Iris pigment epithelial cell (primary cell): ENCODE data around the gene ATP1A3.
A peak's percentile ranks its signal among the peaks of the same experiment; 100 is the strongest.
"Not testable (repeated sequence)": the region's sequence is repeated elsewhere in the genome, so short reads cannot be mapped to it uniquely, and the experiment has no call there.

ENCODE experiments used
- DNase-seq: peaks from one replicate; pipeline ENCODE4 v3.0.0-alpha.2; 2011; ENCODE audit warnings: low read depth

ATP1A3 gene

GRCh38 chr19:41993612-41994483, at the start of gene ATP1A3:
Gene ATP1A3, minus strand, starts transcription at chr19:41994230. Its CDS starts 154 bp downstream, at chr19:41994076.
- DNase-seq = peak; percentile 78

- no peak for DNase-seq
These were observed 48.6 kb upstream of the ATP1A3 start for GRCh38 chr19:42042455-42043170.

- not testable (repeated sequence) for DNase-seq
These were observed 46.5 kb upstream of the ATP1A3 start for GRCh38 chr19:42040491-42040890.

- DNase-seq = no peak
These were observed 46.0 kb upstream of the ATP1A3 start for GRCh38 chr19:42040031-42040430.

GRCh38 chr19:42038666-42039065, 44.6 kb upstream of the ATP1A3 start:
- no peak for DNase-seq

- no peak for DNase-seq
These were observed 43.6 kb upstream of the ATP1A3 start for GRCh38 chr19:42037649-42038048.

GRCh38 chr19:42034640-42035391, 40.8 kb upstream of the ATP1A3 start:
- peak; percentile 69 for DNase-seq

- DNase-seq = no peak
These were observed 39.4 kb upstream of the ATP1A3 start for GRCh38 chr19:42033413-42033812.

- DNase-seq = no peak
These were observed 38.4 kb upstream of the ATP1A3 start for GRCh38 chr19:42032431-42032830.

- DNase-seq = no peak
These were observed 36.8 kb upstream of the ATP1A3 start for GRCh38 chr19:42030645-42031440.

GRCh38 chr19:42028304-42029216, 34.5 kb upstream of the ATP1A3 start:
- DNase-seq = no peak

- DNase-seq = no peak
These were observed 30.6 kb upstream of the ATP1A3 start for GRCh38 chr19:42024622-42025111.

- DNase-seq = no peak
These were observed 29.9 kb upstream of the ATP1A3 start for GRCh38 chr19:42023943-42024260.

- DNase-seq = peak; percentile 24
These were observed 29.3 kb upstream of the ATP1A3 start for GRCh38 chr19:42023121-42023942.

- DNase-seq = no peak
These were observed 28.6 kb upstream of the ATP1A3 start for GRCh38 chr19:42022616-42023015.

- DNase-seq = no peak
These were observed 27.2 kb upstream of the ATP1A3 start for GRCh38 chr19:42021185-42021584.

- DNase-seq = peak; percentile 25
These were observed 24.6 kb upstream of the ATP1A3 start for GRCh38 chr19:42018503-42019193.

- no peak for DNase-seq
These were observed 23.0 kb upstream of the ATP1A3 start for GRCh38 chr19:42017040-42017439.

- not testable (repeated sequence) for DNase-seq
These were observed 18.7 kb upstream of the ATP1A3 start for GRCh38 chr19:42012747-42013146.
